ENCODE results near the gene PLA2G2D. TPM values are rescaled to one million over a fixed set of nuclear protein-coding genes. Genes with fewer than 3 reads are reported as not detected.

PLA2G2D gene
- total and polyA plus RNA-seq, 2 of the 8 experiments (the other 6 are each of a cell fraction or from before 2014, with no cell fraction given), result not detected

- no peak for TF ChIP-seq HDAC2 (IDR thresholded peaks at IDR 0.05; ENCODE audit: borderline replicate concordance in 1 of 2, low read depth in 2 of 2, low read length in 2 of 2)
- no peak for TF ChIP-seq HDAC6 (IDR thresholded peaks at IDR 0.05; ENCODE audit: low read depth, low read length)
- no peak for TF ChIP-seq ATF3 (IDR thresholded peaks at IDR 0.05; ENCODE audit: insufficient read depth, low read depth, low read length)
Observed at GRCh38 chr1:20078711-20079110, 40.6 kb downstream of the PLA2G2D start (continued).
